GM19099 (cell line): Measurements from ENCODE around the gene BRSK2.

Experiments used
- POLR2A ChIP-seq: IDR thresholded peaks from 3 replicates; pipeline ENCODE4 v1.6.1; 2011; ENCODE audit warnings: low read depth; ENCODE audit not compliant: insufficient read length; ENCODE audit errors: extremely low read depth

Gene BRSK2

GRCh38 chr11:1369371-1370005, 20.2 kb upstream of the BRSK2 start:
- TF ChIP-seq POLR2A, result no peak

- TF ChIP-seq POLR2A, result no peak
Observed at GRCh38 chr11:1370186-1371025, 19.3 kb upstream of the BRSK2 start.

- no peak for TF ChIP-seq POLR2A
Observed at GRCh38 chr11:1371026-1371325, 18.8 kb upstream of the BRSK2 start.

GRCh38 chr11:1371377-1371776, 18.4 kb upstream of the BRSK2 start:
- no peak for TF ChIP-seq POLR2A

- TF ChIP-seq POLR2A, result no peak
Observed at GRCh38 chr11:1371836-1372465, 17.8 kb upstream of the BRSK2 start.

GRCh38 chr11:1372660-1373059, 17.1 kb upstream of the BRSK2 start:
- TF ChIP-seq POLR2A, result no peak

GRCh38 chr11:1373536-1374214, 16.1 kb upstream of the BRSK2 start:
- TF ChIP-seq POLR2A, result no peak

GRCh38 chr11:1375161-1375954, 14.4 kb upstream of the BRSK2 start:
- TF ChIP-seq POLR2A, result no peak

GRCh38 chr11:1375955-1376258, 13.8 kb upstream of the BRSK2 start:
- TF ChIP-seq POLR2A, result no peak

- no peak for TF ChIP-seq POLR2A
Observed at GRCh38 chr11:1377231-1377780, 12.4 kb upstream of the BRSK2 start.

GRCh38 chr11:1381793-1382425, 7.8 kb upstream of the BRSK2 start:
- no peak for TF ChIP-seq POLR2A

GRCh38 chr11:1382429-1382828, 7.3 kb upstream of the BRSK2 start:
- TF ChIP-seq POLR2A, result no peak

GRCh38 chr11:1382831-1383607, 6.7 kb upstream of the BRSK2 start:
- TF ChIP-seq POLR2A, result no peak
